GM23338 (cell line): Measurements from ENCODE around the gene RGS6. TPM values are rescaled to one million over a fixed set of nuclear protein-coding genes. Genes with fewer than 3 reads are reported as not detected.

Experiments used
- ATAC-seq: fragments of 200-7000 bp; cut with Tn5 transposase; 3 replicates; pipeline ENCODE4 v1.9.1; 2020
- DNase-seq: peaks from one replicate; pipeline ENCODE4 v3.0.0-alpha.2; 2015; ENCODE audit warnings: low spot score
- H2AFZ ChIP-seq: fragments of 200-600 bp; sonication (generic); 2 replicates; pipeline ENCODE4 v1.8.0; 2016; ENCODE audit warnings: antibody characterized with exemption, mild to moderate bottlenecking, moderate library complexity
- H3F3A ChIP-seq: fragments of 200-600 bp; sonication (generic); replicated peaks from 2 replicates; pipeline ENCODE4 v1.8.0; 2017; ENCODE audit warnings: antibody characterized with exemption, mixed run types, low read depth
- H3K27ac ChIP-seq: fragments of 200-600 bp; sonication (generic); 2 replicates; pipeline ENCODE4 v1.6.1; 2016; ENCODE audit warnings: low read depth
- H3K27me3 ChIP-seq: fragments of 200-600 bp; sonication (generic); 2 replicates; pipeline ENCODE4 v1.8.0; 2016; ENCODE audit warnings: mild to moderate bottlenecking, mixed run types, moderate library complexity; ENCODE audit not compliant: insufficient read depth
- H3K36me3 ChIP-seq: fragments of 200-600 bp; sonication (generic); 2 replicates; pipeline ENCODE4 v1.8.0; 2016; ENCODE audit warnings: mild to moderate bottlenecking; ENCODE audit not compliant: insufficient read depth
- H3K4me1 ChIP-seq: fragments of 200-600 bp; sonication (generic); 2 replicates; pipeline ENCODE4 v1.8.0; 2016; ENCODE audit warnings: mild to moderate bottlenecking, moderate library complexity; ENCODE audit not compliant: insufficient read depth
- H3K4me2 ChIP-seq: fragments of 200-600 bp; sonication (generic); 2 replicates; pipeline ENCODE4 v1.7.1; 2017; ENCODE audit warnings: mixed run types
- H3K4me3 ChIP-seq: fragments of 200-600 bp; sonication (generic); 2 replicates; pipeline ENCODE4 v1.6.1; 2016; ENCODE audit warnings: mixed run types
- H3K79me2 ChIP-seq: fragments of 200-600 bp; sonication (generic); replicated peaks from 2 replicates; pipeline ENCODE4 v1.8.0; 2017; ENCODE audit warnings: mild to moderate bottlenecking; ENCODE audit not compliant: insufficient read depth
- H3K9me2 ChIP-seq: fragments of 200-600 bp; sonication (generic); 2 replicates; pipeline ENCODE4 v1.8.0; 2017; ENCODE audit not compliant: insufficient read depth
- H4K20me1 ChIP-seq: fragments of 200-600 bp; sonication (generic); replicated peaks from 2 replicates; pipeline ENCODE4 v1.8.0; 2017; ENCODE audit warnings: mild to moderate bottlenecking; ENCODE audit not compliant: insufficient read depth
- H3K27ac Mint-ChIP-seq: 2 replicates; pipeline ENCODE4 v1.8.0; 2020; ENCODE audit warnings: inconsistent platforms, mild to moderate bottlenecking, moderate library complexity, mixed read lengths
- H3K27me3 Mint-ChIP-seq: 3 replicates; pipeline ENCODE4 v1.8.0; 2022; ENCODE audit warnings: low read depth, mild to moderate bottlenecking, moderate library complexity, mixed read lengths, inconsistent platforms; ENCODE audit not compliant: insufficient read depth, poor library complexity
- H3K36me3 Mint-ChIP-seq: 3 replicates; pipeline ENCODE4 v1.8.0; 2021; ENCODE audit warnings: low read depth, mild to moderate bottlenecking, inconsistent platforms, moderate library complexity, mixed read lengths
- H3K4me1 Mint-ChIP-seq: 3 replicates; pipeline ENCODE4 v1.8.0; 2020; ENCODE audit warnings: mild to moderate bottlenecking, inconsistent platforms, mixed read lengths
- H3K4me3 Mint-ChIP-seq: 3 replicates; pipeline ENCODE4 v1.8.0; 2021; ENCODE audit warnings: moderate library complexity, mild to moderate bottlenecking, inconsistent platforms, mixed read lengths
- H3K9me3 Mint-ChIP-seq: 3 replicates; pipeline ENCODE4 v1.8.0; 2020; ENCODE audit warnings: moderate library complexity, mild to moderate bottlenecking, inconsistent platforms, mixed read lengths
- CREB1 ChIP-seq: fragments of 250-450 bp; sonication (Bioruptor Pico); IDR thresholded peaks from 2 replicates; pipeline ENCODE4 v1.5.0; 2020; ENCODE audit warnings: low read depth, mild to moderate bottlenecking, moderate library complexity
- CTCF ChIP-seq, 2 experiments: fragments of 200-600 bp in 1 of 2; sonication (generic) in 1 of 2; conservative IDR thresholded peaks; 2 replicates each; pipeline versions ENCODE4 v1.5.1 to v1.6.1; 2016 to 2017; ENCODE audit warnings: antibody characterized with exemption in 2 of 2, low read depth in 2 of 2, mild to moderate bottlenecking in 2 of 2, moderate library complexity in 1 of 2
- ETS1 ChIP-seq: IDR thresholded peaks from 2 replicates; pipeline ENCODE4 v1.6.1; 2016; ENCODE audit warnings: antibody characterized with exemption
- EZH2 ChIP-seq: fragments of 200-600 bp; sonication (generic); IDR thresholded peaks from one replicate; pipeline ENCODE4 v1.8.0; 2017; ENCODE audit warnings: antibody characterized with exemption, mild to moderate bottlenecking, low read depth; ENCODE audit not compliant: unreplicated experiment
- EZH2phosphoT487 ChIP-seq: fragments of 200-600 bp; sonication (generic); IDR thresholded peaks from one replicate; pipeline ENCODE4 v1.8.1; 2018; ENCODE audit warnings: antibody characterized with exemption; ENCODE audit not compliant: unreplicated experiment
- JUNB ChIP-seq: IDR thresholded peaks from one replicate; pipeline ENCODE4 v1.6.1; 2016; ENCODE audit warnings: antibody characterized with exemption; ENCODE audit not compliant: unreplicated experiment
- NANOG ChIP-seq: IDR thresholded peaks from 2 replicates; pipeline ENCODE4 v1.6.1; 2016; ENCODE audit warnings: antibody characterized with exemption, borderline replicate concordance
- POLR2AphosphoS5 ChIP-seq: IDR thresholded peaks from 2 replicates; pipeline ENCODE4 v1.6.1; 2016; ENCODE audit warnings: antibody characterized with exemption, low read depth
- REST ChIP-seq: IDR thresholded peaks from one replicate; pipeline ENCODE4 v1.6.1; 2018; ENCODE audit warnings: antibody characterized with exemption; ENCODE audit not compliant: unreplicated experiment
- STAT1 ChIP-seq: IDR thresholded peaks from one replicate; pipeline ENCODE4 v1.6.1; 2016; ENCODE audit warnings: antibody characterized with exemption; ENCODE audit not compliant: unreplicated experiment
- ZNF114 ChIP-seq: fragments of 250-450 bp; sonication (Bioruptor Pico); IDR thresholded peaks from 2 replicates; pipeline ENCODE4 v1.5.0; 2020; ENCODE audit warnings: mild to moderate bottlenecking, moderate library complexity
- ZNF331 ChIP-seq: fragments of 250-450 bp; sonication (Bioruptor Pico); IDR thresholded peaks from 2 replicates; pipeline ENCODE4 v1.5.0; 2020; ENCODE audit warnings: low read depth, mild to moderate bottlenecking, moderate library complexity
- ZNF462 ChIP-seq: fragments of 250-450 bp; sonication (Bioruptor Pico); IDR thresholded peaks from 2 replicates; pipeline ENCODE4 v1.5.0; 2020; ENCODE audit warnings: mild to moderate bottlenecking, moderate library complexity
- polyA plus RNA-seq: library from polyadenylated mRNA; unstranded; fragments of >200 nt; fragmentation: Nextera tagmentation; extraction: Ambion mirVana; gene quantifications from 2 replicates; pipeline ENCODE4 v1.2.1, GENCODE V29; 2016
- total RNA-seq: library from RNA; depleted of rRNA; stranded (reverse); fragments of >200 nt; shearing (Covaris generic); gene quantifications from 2 replicates; pipeline ENCODE4 v1.2.3, GENCODE V29; 2014

The RGS6 gene
- total and polyA plus RNA-seq, 2 experiments from 2014 or later, result 0.66 to 0.83 TPM

- Histone ChIP-seq H4K20me1 (no peaks in the 10 kb centered on the region), H3K4me1 (no peaks in the 10 kb centered on the region; the same call in 1 of the 2 replicates), H3K4me2 (no peak overlapping the region), H3K36me3 (no peaks in the 10 kb centered on the region), H2AFZ (peak overlapping the region; percentile 72; the same call in 1 of the 2 replicates), H3K27ac (no peak overlapping the region), H3K79me2 (no peaks in the 10 kb centered on the region), H3K27me3 (no peaks in the 10 kb centered on the region), H3F3A (no peaks in the 10 kb centered on the region), H3K4me3 (no peak overlapping the region), H3K9me2 (no peaks in the 10 kb centered on the region)
- Mint-ChIP-seq H3K36me3 (no peaks in the 10 kb centered on the region), H3K9me3 (no peaks in the 10 kb centered on the region), H3K4me1 (peaks cover 24% of the 10 kb centered on the region), H3K4me3 (no peak overlapping the region), H3K27ac (no peak overlapping the region), H3K27me3 (peaks cover 4% of the 10 kb centered on the region)
- peak; percentile 51 for ATAC-seq
- TF ChIP-seq JUNB (no peak), STAT1 (no peak), ZNF114 (CRISPR knock-in tag) (no peak), EZH2phosphoT487 (no peak), CTCF (conservative IDR thresholded peaks at IDR 0.05; ENCODE audit: low read depth in 2 of 2) (no peak), ETS1 (no peak), ZNF331 (CRISPR knock-in tag) (no peak), REST (no peak), POLR2AphosphoS5 (no peak), CREB1 (no peak), NANOG (no peak), EZH2 (no peak), ZNF462 (CRISPR knock-in tag) (no peak)
- no peak for DNase-seq
Observed at GRCh38 chr14:72599579-72600470, 667.6 kb downstream of the RGS6 start.
